ENCODE results near the gene ZNF587.
"Not testable (repeated sequence)": the region's sequence is repeated elsewhere in the genome, so short reads cannot be mapped to it uniquely, and the experiment has no call there.

Gene ZNF587

GRCh38 chr19:57825511-57825910 is 24.1 kb upstream of the ZNF587 start:
- H3K4me1 ChIP-seq (ENCODE audit: insufficient read depth, low read length, severe bottlenecking) = peaks cover 16% of the 10 kb centered on the region
- H3K36me3 ChIP-seq (ENCODE audit: insufficient read depth, low read length) = peaks cover 77% of the 10 kb centered on the region
- no peak overlapping the region for H3K27ac ChIP-seq (ENCODE audit: low read depth, low read length, poor library complexity, severe bottlenecking)
- H3K4me3 ChIP-seq (ENCODE audit: low read depth, low read length, poor library complexity, severe bottlenecking) = no peak overlapping the region
- no peaks in the 10 kb centered on the region for H3K9me2 ChIP-seq (ENCODE audit: low read depth, low read length)
- H3K9ac ChIP-seq (ENCODE audit: low read length) = no peak overlapping the region
- H3K4me2 ChIP-seq (ENCODE audit: low read length) = no peak overlapping the region
- no peaks in the 10 kb centered on the region for H3K27me3 ChIP-seq (ENCODE audit: insufficient read depth, low read length)
- H3K79me2 ChIP-seq (ENCODE audit: insufficient read depth, low read length) = peaks cover 66% of the 10 kb centered on the region
- TF ChIP-seq CTCF (IDR thresholded peaks at IDR 0.05; ENCODE audit: low read length) = no peak
- no peak for TF ChIP-seq EZH2 (IDR thresholded peaks at IDR 0.05; ENCODE audit: borderline replicate concordance, low read length)
- no peaks in the 10 kb centered on the region for H3F3A ChIP-seq (ENCODE audit: insufficient read depth, low read length)
- H2AFZ ChIP-seq (ENCODE audit: low read length) = no peak overlapping the region
- no peaks in the 10 kb centered on the region for H3K9me3 ChIP-seq (ENCODE audit: low read length)
- H4K20me1 ChIP-seq (ENCODE audit: insufficient read depth, low read length) = no peaks in the 10 kb centered on the region

- Histone ChIP-seq H3F3A (ENCODE audit: insufficient read depth, low read length) (no peaks in the 10 kb centered on the region), H3K4me2 (ENCODE audit: low read length) (no peak overlapping the region), H3K4me3 (ENCODE audit: low read depth, low read length, poor library complexity, severe bottlenecking) (no peak overlapping the region), H4K20me1 (ENCODE audit: insufficient read depth, low read length) (no peaks in the 10 kb centered on the region), H3K27me3 (ENCODE audit: insufficient read depth, low read length) (no peaks in the 10 kb centered on the region), H3K4me1 (ENCODE audit: insufficient read depth, low read length, severe bottlenecking) (no peaks in the 10 kb centered on the region), H3K9me2 (ENCODE audit: low read depth, low read length) (no peaks in the 10 kb centered on the region), H2AFZ (ENCODE audit: low read length) (no peak overlapping the region), H3K9ac (ENCODE audit: low read length) (no peak overlapping the region), H3K27ac (ENCODE audit: low read depth, low read length, poor library complexity, severe bottlenecking) (no peak overlapping the region), H3K9me3 (ENCODE audit: low read length) (no peaks in the 10 kb centered on the region), H3K36me3 (ENCODE audit: insufficient read depth, low read length) (peaks cover 54% of the 10 kb centered on the region), H3K79me2 (ENCODE audit: insufficient read depth, low read length) (peaks cover 58% of the 10 kb centered on the region)
- TF ChIP-seq CTCF (IDR thresholded peaks at IDR 0.05; ENCODE audit: low read length) (no peak), EZH2 (IDR thresholded peaks at IDR 0.05; ENCODE audit: borderline replicate concordance, low read length) (no peak)
Observed at GRCh38 chr19:57829316-57829715, 20.3 kb upstream of the ZNF587 start.

- no peak within 1 kb of the TSS for H3K27ac ChIP-seq (ENCODE audit: low read depth, low read length, poor library complexity, severe bottlenecking)
- peaks cover 51% of the 10 kb centered on the region for H3K79me2 ChIP-seq (ENCODE audit: insufficient read depth, low read length)
- H3K4me3 ChIP-seq (ENCODE audit: low read depth, low read length, poor library complexity, severe bottlenecking) = no peak within 1 kb of the TSS
Observed at GRCh38 chr19:57830071-57830602, 19.5 kb upstream of the ZNF587 start, which contains the start of gene ZNF587B. Gene ZNF587B, plus strand, starts transcription at chr19:57830299. Its CDS starts 230 bp downstream, at chr19:57830529.

GRCh38 chr19:57836991-57837390 is 12.7 kb upstream of the ZNF587 start:
- peaks cover 12% of the 10 kb centered on the region for H3K79me2 ChIP-seq (ENCODE audit: insufficient read depth, low read length)
- H3K4me2 ChIP-seq (ENCODE audit: low read length) = not testable (repeated sequence)

More at GRCh38 chr19:57830071-57830602, 19.5 kb upstream of the ZNF587 start, which contains the start of gene ZNF587B:
- no peaks in the 10 kb centered on the region for H3K4me1 ChIP-seq (ENCODE audit: insufficient read depth, low read length, severe bottlenecking)
- no peaks in the 10 kb centered on the region for H3K9me3 ChIP-seq (ENCODE audit: low read length)
- no peak within 1 kb of the TSS for H3K4me2 ChIP-seq (ENCODE audit: low read length)
- H3K27me3 ChIP-seq (ENCODE audit: insufficient read depth, low read length) = no peaks in the 10 kb centered on the region
- H3F3A ChIP-seq (ENCODE audit: insufficient read depth, low read length) = no peaks in the 10 kb centered on the region
- no peak within 1 kb of the TSS for H2AFZ ChIP-seq (ENCODE audit: low read length)
- peaks cover 46% of the 10 kb centered on the region for H3K36me3 ChIP-seq (ENCODE audit: insufficient read depth, low read length)
- peak; percentile 41; the same call in 1 of the 2 replicates for TF ChIP-seq CTCF (IDR thresholded peaks at IDR 0.05; ENCODE audit: low read length)
- no peak for TF ChIP-seq EZH2 (IDR thresholded peaks at IDR 0.05; ENCODE audit: borderline replicate concordance, low read length)
- H4K20me1 ChIP-seq (ENCODE audit: insufficient read depth, low read length) = no peaks in the 10 kb centered on the region
- no peaks in the 10 kb centered on the region for H3K9me2 ChIP-seq (ENCODE audit: low read depth, low read length)
- no peak within 1 kb of the TSS for H3K9ac ChIP-seq (ENCODE audit: low read length)

GRCh38 chr19:57838622-57839191 is 11.0 kb upstream of the ZNF587 start:
- not testable (repeated sequence) for H3K4me2 ChIP-seq (ENCODE audit: low read length); H3K79me2 ChIP-seq (ENCODE audit: insufficient read depth, low read length); H4K20me1 ChIP-seq (ENCODE audit: insufficient read depth, low read length); H3K4me1 ChIP-seq (ENCODE audit: insufficient read depth, low read length, severe bottlenecking); H3K4me3 ChIP-seq (ENCODE audit: low read depth, low read length, poor library complexity, severe bottlenecking); H3K27me3 ChIP-seq (ENCODE audit: insufficient read depth, low read length); H3F3A ChIP-seq (ENCODE audit: insufficient read depth, low read length); H3K9me3 ChIP-seq (ENCODE audit: low read length); H3K9ac ChIP-seq (ENCODE audit: low read length); H2AFZ ChIP-seq (ENCODE audit: low read length); H3K27ac ChIP-seq (ENCODE audit: low read depth, low read length, poor library complexity, severe bottlenecking); H3K9me2 ChIP-seq (ENCODE audit: low read depth, low read length)
- H3K36me3 ChIP-seq (ENCODE audit: insufficient read depth, low read length) = peaks cover 54% of the 10 kb centered on the region

More at GRCh38 chr19:57836991-57837390, 12.7 kb upstream of the ZNF587 start:
- not testable (repeated sequence) for H3K9me2 ChIP-seq (ENCODE audit: low read depth, low read length); H4K20me1 ChIP-seq (ENCODE audit: insufficient read depth, low read length); H3F3A ChIP-seq (ENCODE audit: insufficient read depth, low read length); H3K27ac ChIP-seq (ENCODE audit: low read depth, low read length, poor library complexity, severe bottlenecking); H3K9me3 ChIP-seq (ENCODE audit: low read length); H3K9ac ChIP-seq (ENCODE audit: low read length); H3K4me1 ChIP-seq (ENCODE audit: insufficient read depth, low read length, severe bottlenecking); H2AFZ ChIP-seq (ENCODE audit: low read length); H3K4me3 ChIP-seq (ENCODE audit: low read depth, low read length, poor library complexity, severe bottlenecking); H3K27me3 ChIP-seq (ENCODE audit: insufficient read depth, low read length)
- H3K36me3 ChIP-seq (ENCODE audit: insufficient read depth, low read length) = peaks cover 40% of the 10 kb centered on the region
